ENCODE measurements around the gene PRKN. TPM values are rescaled to one million over a fixed set of nuclear protein-coding genes. Genes with fewer than 3 reads are reported as not detected.

PRKN gene
- total RNA-seq, 1 experiment from 2014 or later, result not detected

DNA sequence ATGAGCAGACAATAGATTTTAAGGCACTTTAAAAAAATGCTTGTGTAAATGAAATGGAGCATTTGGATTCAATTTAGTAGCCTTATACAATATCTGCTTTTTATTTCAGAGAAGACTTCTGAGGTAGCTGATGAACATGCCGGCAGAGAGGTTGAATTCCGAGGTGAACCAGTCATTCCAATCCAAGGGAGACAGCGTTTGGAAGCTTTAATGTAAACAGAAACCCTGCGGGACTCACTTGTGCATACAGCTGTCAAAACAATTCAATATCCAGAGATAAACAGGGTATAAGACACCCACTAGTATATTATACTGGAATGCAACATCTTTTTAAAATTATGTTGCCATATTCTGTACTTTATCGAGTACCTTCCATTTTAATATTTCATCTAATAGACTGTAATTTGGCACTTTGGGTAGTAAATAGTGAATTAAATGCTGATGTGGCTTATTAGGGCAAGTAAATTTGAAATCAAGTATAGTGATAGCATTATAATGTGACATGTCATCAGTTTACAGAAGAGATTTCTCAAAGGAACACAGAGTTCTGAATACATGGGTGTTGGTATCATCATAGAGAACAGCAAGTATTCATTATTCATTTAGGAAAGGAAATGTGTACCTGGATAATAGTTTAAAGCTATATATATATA is 347.7 kb downstream of the PRKN start:
- DNase-seq (ENCODE audit: low read depth), result no peak

- DNase-seq (ENCODE audit: low read depth), result no peak
These were observed 349.8 kb downstream of the PRKN start for GRCh38 chr6:162377735-162378134.

- no peak for DNase-seq (ENCODE audit: low read depth)
These were observed 353.7 kb downstream of the PRKN start for GRCh38 chr6:162373868-162374267.

GRCh38 chr6:162373192-162373591 is 354.4 kb downstream of the PRKN start:
- DNase-seq (ENCODE audit: low read depth), result no peak

DNA sequence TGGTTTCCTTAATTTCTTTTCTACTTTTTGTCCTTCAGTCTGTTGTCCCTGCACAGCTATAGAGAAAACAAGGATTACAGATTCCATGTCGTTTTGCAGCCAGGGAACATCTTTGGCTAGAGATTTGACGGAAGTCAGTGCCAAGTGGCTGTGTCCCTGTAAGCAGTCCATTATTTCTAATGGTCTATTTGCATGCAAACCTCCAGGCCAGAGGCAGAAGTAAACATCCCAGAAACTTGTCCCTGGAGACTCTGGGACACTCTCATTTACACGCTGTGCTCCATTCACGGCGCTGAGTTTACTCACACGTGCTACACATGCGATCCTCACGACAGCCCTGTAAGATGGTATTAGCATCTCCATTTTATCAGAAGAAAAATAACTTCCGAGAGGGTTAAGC is 355.5 kb downstream of the PRKN start:
- DNase-seq (ENCODE audit: low read depth), result no peak

GRCh38 chr6:162371121-162371520 is 356.4 kb downstream of the PRKN start:
- DNase-seq (ENCODE audit: low read depth), result no peak

DNA sequence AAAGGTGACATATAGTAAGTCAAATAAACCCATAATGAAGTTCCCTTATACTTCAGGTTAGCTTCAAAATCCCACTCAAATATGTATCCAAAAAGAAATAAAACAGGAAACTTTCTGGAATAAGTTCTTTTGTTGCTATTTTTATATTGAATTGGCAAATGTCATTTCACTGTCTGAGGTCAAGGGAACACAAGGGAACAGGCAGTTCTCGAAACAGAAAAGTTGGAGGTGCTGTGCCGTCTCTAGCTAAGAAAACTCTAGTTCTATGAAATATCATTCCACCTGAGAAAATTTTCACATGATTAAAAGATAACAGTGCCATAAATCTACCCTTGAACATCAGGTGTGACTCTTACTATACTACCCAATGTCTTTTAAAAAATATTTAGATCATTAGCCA is 358.5 kb downstream of the PRKN start:
- DNase-seq (ENCODE audit: low read depth), result no peak

DNA sequence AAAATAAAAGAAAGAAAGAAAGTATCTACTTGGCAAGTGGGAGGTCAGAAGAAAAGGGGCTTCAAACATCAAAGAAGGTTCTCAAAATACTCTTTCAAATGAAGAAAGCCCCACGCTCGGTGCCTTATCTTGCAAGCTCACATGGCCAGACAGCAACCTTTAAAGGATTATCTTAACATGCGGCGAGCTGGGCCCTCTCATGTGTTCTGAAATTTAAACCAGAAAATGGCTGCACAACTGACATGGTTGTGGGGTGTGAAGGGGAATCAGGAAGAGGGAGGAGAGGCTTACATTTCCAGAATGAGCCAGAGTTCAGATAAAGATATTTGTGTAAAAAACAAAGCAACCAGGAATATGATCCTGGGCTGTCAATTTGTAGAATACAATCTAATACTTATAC is 363.1 kb downstream of the PRKN start:
- DNase-seq (ENCODE audit: low read depth), result no peak

- DNase-seq (ENCODE audit: low read depth), result peak; percentile 3
These were observed 363.8 kb downstream of the PRKN start for GRCh38 chr6:162363757-162364156.

DNA sequence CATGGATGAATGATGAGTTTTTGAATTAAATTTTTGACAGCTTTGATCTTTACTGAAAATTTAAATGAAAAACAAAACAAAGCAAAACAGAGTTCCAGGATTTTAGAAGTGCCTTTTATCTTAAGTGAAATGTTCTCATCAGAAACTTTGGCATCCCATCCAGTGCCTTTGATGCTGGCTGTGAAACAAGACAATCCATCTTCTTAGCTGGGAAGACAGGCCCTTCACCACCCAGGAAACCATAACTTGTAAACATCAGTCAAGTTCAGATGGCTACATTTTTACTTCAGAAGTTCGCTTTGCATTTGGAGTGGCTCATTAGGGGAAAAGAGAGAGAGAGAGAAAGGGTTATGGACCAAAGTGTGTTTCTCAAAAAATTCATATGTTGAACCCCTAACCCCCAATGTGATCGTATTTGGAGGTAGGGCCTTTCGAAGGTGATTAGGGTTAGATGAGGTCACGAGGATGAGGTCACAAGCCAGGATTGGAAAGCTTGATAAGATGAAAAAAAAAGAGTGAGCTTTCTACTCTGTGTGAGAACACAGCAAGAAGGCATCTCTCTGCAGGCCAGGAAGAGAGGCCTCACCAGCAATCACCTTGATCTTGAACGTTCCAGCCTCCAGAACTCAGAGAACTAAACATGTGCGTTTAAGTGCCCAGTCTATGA is 366.5 kb downstream of the PRKN start:
- DNase-seq (ENCODE audit: low read depth), result no peak

DNA sequence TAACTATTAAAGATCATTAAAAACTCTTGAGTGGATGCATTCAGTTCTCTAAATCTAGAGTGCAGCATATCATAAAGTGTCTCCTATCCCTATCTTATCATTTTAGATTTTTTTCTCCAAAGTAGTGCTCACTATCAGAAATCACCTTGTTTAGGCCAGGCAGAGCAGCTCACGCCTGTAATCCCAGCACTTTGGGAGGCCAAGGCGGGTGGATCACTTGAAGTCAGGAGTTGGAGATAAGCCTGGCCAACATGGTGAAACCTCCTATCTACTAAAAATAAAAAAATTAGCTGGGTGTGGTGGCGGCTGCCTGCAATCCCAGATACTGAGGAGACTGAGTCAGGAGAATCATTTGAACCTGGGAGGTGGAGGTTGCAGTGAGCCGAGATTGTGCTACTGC is 368.9 kb downstream of the PRKN start:
- no peak for DNase-seq (ENCODE audit: low read depth)

GRCh38 chr6:162345051-162345511 is 382.5 kb downstream of the PRKN start:
- DNase-seq (ENCODE audit: low read depth), result peak; percentile 11

GRCh38 chr6:162344646-162345010 is 382.9 kb downstream of the PRKN start:
- DNase-seq (ENCODE audit: low read depth), result no peak

DNA sequence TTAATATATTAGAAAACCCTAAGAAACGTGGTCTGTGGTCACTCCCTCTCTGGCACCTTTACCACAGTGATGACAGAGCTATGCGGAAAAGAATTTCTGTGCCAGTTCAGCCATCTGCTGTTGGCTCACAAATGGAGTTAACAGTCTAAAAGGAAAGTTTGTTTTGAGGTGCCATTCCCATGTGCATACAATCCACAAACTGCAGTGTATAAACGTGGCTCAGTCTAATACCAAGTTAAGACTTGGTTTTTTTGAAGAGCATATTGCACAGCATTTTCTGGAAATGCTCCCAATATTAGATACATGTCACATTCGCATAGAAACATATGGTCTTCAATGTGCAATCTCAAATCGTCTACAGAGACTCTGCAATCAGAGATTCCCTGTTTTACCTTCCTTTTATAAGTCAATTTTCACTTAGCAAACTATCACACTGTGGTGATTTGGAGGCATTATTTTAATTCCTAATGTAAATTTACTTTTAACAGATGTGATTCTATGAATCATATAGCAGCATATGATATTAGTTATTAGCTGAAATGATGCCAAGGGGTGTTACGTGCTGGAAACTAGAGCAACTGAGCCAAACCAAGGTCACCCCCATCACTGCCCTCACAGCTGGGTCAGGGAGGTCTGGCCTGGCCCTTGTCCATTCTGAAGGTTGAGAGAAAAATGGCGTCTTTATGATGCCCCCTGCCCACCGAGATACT is 383.5 kb downstream of the PRKN start:
- peak; percentile 9 for DNase-seq (ENCODE audit: low read depth)

GRCh38 chr6:162343198-162343935 is 384.2 kb downstream of the PRKN start:
- no peak for DNase-seq (ENCODE audit: low read depth)

GRCh38 chr6:162337412-162337811 is 390.2 kb downstream of the PRKN start:
- no peak for DNase-seq (ENCODE audit: low read depth)

- DNase-seq (ENCODE audit: low read depth), result no peak
These were observed 391.2 kb downstream of the PRKN start for GRCh38 chr6:162336359-162336758.

- no peak for DNase-seq (ENCODE audit: low read depth)
These were observed 395.2 kb downstream of the PRKN start for GRCh38 chr6:162332365-162332764.

DNA sequence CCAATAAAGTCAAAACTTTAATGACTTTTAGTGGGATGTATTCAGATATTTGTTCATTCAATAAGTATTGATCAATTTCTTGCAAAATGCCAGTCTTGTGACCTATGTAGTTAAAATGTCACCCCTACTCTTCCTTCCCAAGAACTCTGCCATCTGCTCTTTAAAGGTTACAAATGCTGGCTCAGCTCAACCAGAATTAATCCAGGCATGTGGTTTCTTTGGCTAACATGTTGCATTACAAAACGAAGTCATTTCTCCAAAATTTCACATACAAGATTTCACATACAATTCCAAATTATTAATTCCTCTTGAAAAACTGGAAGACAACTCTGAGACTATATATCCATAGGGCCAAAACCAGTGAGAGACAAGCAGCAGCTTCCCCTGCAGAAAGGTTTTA is 395.7 kb downstream of the PRKN start:
- DNase-seq (ENCODE audit: low read depth), result no peak

DNA sequence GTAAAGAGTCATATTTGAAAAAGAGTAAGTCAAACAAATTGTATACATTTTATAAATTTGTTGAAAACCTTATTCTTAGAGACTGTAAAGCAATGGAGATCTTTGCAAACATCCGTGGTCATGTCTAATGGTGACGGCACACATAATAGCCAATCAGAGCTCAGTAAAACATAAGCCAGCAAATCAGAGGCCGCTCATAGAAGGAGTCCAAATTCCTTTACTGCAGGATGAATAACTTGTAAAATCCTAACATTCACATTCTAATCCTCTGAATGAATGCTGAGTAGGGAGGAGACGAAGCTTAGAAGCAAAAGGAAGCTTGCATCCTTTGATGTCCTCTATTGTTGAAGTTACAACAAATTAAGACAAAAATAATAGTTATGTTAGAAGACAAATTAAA is 401.7 kb downstream of the PRKN start:
- no peak for DNase-seq (ENCODE audit: low read depth)

GRCh38 chr6:162325051-162325450 is 402.5 kb downstream of the PRKN start:
- no peak for DNase-seq (ENCODE audit: low read depth)

- no peak for DNase-seq (ENCODE audit: low read depth)
These were observed 412.3 kb downstream of the PRKN start for GRCh38 chr6:162315291-162315690.
